CD4-positive, alpha-beta T cell treated with Interleukin-4 for 4 hours (primary cell): ENCODE results near the gene PTPRC.

Experiments
- DNase-seq: peaks from one replicate; pipeline ENCODE4 v3.0.0-alpha.2; 2020

The PTPRC gene

DNA sequence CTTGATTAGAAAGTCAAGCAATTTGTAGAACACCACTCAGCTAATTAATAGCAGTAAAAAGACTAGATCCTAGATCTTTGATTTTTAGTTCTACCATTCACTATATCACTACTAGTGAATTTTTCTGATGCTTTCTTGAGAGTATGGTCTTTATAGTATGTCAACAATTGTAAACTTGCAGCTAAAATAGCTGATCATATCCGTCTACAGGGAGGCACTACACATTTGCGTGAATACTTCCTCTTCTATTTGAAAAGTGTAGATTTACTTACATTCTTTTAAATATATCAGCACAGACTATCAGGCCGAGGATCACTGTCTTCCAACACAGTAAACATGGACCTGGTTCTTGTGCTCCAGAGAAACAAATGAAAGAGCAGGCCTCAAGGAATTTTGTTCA, 18.6 kb upstream of the PTPRC start:
- DNase-seq = no peak

DNA sequence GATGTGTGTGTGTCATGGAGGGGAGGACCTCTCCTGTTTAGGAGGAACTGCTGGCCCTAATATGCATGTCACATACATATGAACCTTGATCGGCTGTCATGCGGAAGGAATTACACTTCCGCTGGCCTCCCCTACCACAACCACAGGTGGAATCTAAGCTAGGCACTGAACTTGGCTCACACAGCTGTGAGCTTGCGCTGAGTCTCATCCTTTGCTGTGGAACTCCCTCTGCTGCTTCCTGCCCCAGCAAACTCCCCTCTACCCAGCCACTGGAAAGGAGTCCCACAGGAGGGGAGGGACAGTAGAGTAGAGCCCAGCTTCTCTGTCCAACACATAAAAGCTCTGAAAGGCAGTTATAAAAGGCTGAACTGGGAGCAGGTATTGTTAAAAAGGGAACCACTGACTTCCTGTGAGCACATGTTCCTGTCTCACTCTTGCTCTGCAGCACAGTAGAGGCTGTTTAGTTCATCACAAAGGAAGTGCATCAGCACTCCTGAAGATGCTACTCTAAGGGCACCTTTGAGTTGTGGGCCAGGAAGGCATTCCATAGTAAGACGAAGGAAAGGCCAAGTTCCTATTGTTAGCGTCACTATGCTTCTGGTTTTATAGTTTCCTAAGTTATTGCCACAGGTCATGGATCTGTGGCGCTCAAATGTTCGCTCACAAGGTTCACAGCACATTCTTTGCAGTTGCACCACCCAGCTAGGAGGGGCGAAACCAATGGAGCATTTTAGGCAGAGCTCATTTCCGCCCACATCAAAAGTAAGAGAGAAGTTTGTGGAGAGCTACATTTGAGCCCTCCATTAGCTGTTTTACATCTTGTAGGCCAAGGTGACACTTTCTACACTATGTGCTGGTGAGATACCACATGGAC, 17.7 kb upstream of the PTPRC start:
- peak; percentile 81 for DNase-seq

DNA sequence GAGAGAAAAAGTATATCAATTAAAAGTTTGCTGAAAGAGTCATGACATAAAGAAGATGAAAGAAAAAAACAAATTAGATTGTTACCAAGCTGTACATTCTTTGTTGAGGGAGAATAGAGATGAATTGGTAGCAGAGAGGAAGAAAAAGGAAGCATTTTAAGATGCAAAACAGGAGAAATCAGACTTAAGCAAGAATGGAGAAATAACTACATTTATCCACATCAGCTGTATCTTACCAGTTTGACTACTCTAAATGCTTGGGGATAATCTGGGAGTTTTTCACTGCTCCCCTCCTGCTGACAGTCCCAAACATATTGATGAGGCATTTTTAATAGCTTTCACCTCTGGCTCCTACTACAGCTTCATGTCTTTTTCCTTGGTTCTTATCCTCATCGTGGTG, 16.8 kb upstream of the PTPRC start:
- DNase-seq = no peak

DNA sequence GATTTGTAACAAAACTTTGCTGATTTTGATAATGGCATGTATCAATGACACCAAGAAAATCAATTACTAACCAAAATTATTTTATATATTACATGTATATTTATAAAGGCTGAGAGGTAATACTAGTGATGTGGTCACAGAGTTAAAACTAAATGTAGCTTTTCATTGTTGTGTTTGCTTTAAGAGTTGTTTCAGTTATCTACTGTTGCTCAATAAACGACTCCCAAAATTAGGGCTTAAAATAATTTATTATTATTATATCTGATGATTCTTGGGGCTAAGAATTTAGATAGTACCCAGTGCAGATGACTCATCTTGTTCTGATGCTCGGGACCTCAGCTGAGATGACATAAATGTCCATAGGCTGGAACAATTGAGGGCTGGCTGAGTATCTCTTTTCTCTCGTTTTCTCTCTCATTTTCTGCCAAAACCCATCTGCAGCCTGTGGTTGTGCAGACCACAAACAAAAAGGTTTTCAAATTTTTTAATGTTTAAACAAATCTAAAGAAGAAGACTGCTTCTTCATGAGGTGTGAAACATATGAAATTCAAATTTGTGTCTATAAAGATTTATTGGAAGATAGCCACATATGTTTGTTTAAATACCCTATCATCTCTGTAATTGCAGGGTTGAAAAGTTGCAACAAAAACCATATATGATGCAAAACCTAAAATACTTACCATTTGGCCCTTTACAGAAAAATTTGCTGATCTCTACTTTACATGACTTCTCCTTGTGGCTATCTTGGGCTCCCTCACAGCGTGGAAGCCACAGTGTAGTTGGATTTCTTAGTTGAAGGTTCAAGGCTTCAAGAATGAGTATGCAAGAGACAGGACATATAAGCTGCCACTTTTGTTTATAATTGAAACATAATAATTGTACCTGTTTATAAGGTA, 14.8 kb upstream of the PTPRC start:
- peak; percentile 64 for DNase-seq

DNA sequence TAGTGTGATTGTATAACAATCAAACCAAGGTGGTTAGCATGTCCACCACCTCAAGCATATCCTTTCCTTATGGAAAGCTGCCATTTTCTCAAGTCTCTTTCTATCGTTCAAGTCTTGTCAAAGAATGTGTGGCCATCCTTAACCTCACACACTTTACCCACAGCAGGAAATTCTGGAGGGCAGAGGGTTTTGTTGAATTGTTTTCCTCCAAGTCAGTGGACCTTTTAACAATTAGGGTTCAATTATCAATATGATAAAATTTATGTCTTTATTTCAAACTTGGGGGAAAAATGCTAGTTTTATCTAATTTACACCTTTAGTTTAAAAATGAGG, 14.2 kb upstream of the PTPRC start:
- no peak for DNase-seq

DNA sequence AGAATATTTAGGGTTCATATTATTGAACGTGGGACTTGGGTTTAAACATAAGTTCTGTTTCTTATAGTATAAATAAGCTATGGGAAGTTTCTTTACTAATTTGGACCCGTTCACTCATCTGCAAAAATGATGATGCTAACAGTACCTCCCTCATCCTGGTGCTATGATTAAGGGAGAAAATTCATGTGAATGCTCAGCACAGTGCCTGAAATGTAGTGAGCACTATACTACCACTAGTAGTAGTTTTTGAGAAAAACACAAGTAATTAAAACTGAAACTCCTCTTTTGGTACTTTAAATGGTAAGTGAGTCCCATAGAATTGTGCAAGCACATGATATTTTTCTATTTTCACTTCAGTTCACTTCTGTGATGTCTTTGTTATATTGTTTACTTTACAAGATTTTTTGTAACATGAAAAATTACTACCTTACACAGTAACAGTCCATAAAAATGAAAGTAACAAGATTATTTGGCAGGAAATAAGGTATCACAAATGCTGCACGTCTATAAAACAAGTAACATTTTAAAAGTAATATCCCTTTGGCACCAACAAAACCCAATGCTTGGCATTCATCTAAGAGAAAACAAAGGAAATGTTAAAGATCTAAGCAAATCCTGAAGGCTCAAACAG, 11.3 kb upstream of the PTPRC start:
- DNase-seq = no peak

DNA sequence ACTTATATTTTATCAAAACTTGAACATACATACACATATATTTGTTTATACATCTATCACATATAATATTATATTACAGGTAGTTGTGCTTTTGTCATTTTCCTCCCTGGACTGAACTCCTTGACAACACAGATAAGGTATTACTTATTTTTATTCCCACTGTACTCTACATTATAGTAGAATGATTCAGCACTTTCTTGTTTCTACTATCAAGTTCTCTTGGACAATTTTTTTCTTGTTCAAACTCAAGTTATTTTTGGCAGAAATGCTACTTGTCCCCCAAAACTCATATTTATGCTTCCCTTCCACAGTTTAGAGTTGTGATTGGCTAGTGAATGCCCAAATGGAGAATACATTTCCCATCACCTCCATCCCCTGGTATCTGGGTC, 10.8 kb upstream of the PTPRC start:
- DNase-seq = no peak

DNA sequence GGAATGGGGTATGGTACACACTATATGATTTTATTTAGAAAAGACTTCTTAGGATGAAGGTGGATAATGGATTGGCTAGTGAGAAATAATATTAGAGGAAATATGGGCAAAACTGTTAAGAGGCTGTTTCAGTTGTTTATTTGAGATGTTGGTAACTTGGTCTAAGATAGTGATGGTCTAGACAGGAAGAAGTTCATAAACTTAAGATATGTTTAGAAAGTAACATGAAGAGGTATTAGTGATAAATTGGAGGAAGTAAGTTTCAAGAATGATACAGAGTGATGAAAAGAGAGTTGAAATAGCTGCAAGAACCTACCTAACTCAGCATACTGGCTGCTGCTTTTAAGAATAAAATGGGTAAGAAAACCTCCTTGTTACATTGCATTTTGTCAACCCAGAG, 9.2 kb upstream of the PTPRC start:
- DNase-seq = no peak

DNA sequence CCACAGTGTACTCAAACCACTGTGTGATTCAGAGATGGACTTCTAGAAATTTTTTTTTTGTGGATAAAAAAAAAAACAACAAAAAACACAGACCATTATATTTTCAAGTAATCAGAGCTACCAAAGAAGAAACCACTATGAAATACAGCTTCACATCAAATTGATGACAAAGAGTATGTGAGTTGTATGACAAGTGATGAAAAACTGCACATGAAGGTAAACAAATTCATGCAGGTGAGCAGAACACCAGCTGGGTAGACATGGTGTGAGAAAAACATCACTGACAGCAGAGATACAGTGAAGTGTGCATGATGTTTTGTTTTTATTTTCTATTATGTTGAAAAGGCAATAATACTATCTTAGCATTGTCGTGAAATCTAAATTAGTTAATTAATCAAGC, 8.0 kb upstream of the PTPRC start:
- no peak for DNase-seq

DNA sequence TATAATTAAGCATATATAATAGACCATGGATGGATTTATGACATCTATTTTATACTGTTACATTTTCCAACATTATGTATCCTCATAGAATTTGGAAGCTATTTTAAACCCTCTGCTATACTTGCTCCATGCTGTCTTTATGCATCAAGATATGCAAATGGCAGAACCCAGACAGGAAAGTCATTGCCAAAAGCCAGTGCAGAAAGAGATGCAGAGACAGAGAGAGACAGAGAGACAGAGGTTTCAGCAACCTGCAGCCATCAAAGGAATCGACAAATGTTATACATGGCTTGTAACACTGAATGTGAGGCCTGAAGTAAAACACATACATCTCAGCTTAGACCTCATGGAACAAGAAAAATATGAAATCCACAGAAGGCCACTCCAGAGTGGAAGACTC, 7.5 kb upstream of the PTPRC start:
- no peak for DNase-seq

DNA sequence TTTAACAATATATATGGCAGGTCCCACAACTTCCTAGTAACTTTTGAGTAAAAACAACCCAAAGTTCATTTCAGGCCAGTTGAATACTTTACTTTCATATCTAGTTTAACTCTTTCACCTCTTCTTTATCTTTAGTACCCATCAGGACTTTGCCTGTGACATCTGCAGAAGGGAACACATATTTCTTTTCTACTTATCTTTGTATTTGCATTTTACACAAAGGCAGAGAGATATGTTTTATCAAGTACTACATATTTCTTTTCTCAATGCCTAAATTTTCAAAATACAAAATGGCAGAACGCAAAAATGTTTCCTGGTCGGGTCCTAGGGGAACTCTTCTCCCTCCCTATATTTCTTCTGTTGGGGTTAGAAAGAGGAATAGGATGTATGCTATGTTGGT, 6.8 kb upstream of the PTPRC start:
- DNase-seq = no peak

DNA sequence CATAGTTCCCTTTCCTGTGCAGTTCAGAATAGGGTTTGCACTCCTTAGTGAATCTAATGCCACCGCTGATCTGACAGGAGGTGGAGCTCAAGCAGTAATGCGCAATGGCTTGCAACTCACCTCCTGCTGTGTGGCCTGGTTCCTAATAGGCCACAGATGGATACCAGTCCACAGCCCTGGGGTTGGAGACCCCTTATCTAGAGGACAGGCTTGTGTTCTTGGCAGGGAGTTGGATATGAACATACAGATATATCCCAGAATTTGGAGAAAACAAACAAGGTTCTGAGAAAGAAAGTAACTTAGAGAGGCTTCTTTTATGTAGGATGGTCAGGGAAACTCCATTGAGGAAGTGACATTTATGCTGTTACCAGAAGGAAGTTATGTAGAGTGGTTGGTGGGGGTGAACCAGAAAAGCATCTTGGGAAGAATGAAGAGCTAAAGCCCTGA, 5.1 kb upstream of the PTPRC start:
- DNase-seq = no peak

DNA sequence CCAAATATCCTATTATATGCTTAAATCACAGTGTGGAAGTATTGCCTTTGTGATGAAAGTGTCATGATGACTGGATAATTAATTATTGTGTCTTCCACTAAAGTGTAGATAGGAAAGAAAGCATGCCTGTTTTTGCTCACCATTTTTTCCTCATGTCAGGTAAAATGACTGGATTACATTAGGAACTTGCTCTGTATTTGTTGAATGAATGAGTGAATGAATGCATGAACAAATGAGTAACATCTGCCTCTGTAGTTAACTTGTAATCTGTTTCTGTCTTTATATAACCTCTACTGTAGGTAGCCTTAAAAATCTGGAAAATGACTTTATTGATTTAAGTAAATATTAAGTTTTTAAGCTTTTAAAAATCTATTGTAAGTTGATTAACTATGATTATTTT, 2.9 kb upstream of the PTPRC start:
- DNase-seq = no peak

DNA sequence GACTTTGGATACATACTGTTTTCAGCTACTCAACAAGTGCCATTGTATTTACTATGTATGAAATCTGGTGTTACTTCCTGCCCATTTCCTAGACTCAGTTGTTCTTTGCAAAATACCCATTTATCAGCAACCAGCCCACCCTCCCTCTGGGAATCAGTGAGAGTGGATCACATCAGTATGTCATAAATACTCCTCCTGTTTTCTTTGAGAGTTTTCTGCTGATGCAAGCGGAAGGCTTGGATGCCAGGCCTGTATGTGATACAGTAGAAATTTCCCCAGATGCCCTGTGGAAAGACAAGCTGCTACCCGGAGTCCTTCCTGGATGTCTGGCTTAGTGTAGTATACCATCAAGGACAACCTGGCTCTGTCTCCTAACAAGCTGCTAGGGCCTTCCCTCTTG, 2.4 kb upstream of the PTPRC start:
- DNase-seq = no peak

DNA sequence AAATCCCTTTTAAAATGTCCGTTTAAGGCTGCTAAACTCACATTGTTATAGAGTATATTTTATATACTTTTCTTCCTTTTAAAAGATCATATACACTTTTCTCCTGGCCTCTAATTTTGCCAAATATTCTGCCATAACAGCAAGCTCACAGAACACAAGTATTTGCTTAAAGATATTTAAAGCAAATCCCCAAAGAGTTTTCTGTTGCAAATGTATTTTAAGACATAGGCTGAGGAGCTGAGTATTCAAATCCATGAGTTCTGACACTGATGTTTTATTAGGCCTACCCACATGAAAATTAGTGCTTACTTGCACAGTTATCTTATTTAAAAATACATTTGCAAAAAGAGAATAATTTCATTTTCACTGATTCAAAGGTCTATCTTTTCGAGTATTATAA, 1.7 kb upstream of the PTPRC start:
- no peak for DNase-seq

DNA sequence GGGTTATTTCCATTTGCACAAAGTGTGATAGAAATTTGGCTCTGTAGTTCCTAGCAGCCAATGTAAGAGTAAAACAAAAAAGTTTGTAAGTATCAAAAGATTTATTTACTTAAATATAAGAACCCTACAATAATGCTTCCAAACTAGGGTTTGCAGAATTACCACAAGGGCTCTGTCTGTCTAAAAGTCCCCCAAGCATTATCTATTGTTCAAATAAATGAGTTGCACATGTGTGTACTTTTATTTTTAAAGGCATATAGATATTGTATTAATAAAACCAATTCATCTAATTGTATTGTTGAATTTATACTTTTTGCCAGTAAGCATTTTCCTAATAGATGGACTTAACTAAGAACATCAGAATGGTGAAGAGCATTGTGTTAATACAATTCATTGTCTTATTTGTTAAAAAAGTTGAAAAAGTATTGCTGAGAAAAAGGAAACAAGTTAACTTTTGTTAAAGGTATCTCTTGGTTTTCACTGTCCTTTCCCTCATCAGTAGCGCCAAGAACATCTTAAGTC, 863 bp upstream of the PTPRC start:
- no peak for DNase-seq

DNA sequence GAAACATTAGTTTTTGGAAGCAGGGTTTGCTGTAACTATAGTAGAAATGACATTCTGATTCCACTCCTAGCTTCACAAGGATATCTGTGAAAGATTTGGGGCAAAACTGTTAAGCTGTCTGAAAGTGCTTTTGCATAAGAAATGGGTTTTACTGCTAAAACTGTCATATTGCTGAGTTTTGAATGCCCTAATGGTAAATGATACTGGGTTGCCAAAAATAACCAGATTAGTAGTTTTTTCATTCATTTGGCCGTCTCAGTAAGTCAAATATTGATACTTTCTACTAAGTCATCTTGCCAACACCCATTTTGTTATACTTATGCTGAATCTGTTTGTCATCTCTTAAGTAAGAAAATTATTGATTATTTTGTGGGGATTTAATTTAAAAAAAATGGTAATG, 399 bp upstream of the PTPRC start:
- no peak for DNase-seq

DNA sequence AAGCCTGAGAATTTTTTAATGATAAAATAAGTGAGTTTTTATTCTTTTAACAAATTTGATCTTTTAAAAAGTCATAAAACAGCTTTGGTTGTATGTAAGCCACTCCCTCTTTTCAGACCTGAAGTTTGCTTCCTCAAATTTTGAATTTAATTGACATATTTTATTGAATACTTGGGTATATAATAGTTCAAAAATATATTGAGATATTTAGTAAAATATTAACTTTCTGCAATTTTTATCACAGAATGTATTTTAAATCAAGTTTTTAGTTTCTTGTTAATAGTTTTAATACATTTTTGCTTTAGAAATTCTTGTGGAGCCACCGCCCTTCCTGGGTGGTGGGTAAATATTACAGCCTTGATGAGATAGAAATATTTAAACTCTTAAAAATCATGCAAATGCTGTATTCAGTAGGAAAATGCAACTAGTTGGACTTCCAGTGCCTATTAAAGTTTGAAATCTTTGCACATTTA, 867 bp downstream of the PTPRC start:
- no peak for DNase-seq

DNA sequence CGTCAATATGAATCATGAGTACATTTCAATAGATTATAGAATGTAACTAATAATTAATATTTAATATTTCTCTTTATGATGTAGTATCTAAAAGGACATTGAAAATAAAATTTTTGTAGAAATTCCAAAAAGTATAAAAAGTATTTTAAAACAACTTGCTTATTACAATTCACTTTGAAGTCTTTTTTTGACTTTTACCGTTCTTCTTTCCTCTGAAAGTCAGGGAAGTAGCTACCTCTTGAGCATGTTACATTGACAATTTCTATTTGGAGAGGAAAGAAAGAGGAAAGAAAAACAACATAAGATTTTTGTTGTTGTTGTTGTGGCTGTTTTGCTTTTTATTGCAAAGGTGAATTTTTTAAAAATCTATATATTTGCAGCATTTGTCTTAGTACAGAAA, 1.3 kb downstream of the PTPRC start:
- no peak for DNase-seq

DNA sequence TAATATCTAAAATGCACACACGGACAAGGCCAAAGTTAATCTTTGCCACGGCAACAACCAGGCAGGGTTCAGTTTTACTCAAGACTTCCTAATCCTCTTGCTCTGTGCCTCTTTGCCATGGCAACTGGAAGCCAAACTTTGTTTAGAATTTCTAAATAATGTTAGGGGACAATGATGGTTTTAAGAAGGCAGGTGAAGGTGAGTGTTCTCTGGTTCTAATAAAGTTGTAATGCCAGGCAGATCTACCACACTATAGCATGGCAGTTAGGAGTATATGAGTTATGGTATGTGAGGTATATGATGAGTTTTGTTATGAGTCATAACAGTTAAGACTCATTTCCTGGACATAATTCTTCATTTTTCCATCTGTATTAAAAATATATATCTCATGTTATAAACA, 2.7 kb downstream of the PTPRC start:
- peak; percentile 89 for DNase-seq

DNA sequence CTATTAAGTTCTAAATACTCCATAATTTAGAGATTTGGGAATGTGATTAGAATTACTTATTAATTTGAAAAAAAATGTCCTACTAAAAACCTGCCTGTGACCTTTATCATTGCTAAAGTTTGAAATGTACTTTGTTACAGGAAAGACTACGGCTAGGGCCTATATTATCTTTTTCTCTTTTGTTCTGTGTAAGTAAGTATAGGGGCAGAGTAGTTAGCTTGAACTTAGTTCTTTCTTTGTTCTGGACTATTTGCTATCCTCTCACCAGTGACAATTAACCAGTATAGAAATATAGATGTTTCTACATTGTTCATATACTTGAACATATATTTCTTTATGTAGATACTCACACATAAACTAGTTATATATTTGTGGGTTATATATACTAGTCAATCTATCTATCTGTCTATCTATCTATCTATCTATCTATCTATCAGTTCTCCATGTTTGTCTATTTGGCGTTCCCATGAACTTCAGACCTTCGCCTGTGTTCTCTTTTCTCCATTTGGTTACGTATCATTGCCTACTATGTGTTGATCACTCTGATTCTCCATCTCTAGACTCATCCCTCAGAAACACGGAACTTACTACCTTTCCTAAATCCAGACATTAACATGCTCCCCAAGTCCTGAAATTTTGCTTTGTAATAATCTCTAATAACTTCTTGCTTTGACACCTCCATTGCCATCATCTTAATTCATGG, 3.3 kb downstream of the PTPRC start:
- DNase-seq = no peak

DNA sequence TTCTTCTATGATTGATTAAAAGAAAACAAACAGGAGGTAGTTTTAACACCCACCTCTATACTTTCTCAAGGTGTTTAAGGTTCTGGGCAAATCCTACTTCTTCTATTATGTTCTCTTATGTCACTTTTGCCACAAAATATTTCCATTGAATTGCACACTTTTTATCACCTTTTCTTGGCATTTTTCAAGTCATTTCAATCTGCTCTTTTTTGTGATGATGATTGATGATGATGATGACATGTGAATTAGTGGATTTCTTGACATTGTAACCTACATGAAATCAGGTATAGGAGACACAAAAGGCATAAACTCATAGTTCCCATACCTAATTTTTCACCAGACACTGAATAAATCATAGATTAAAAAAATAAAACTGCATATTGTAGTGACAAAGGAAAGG, 4.1 kb downstream of the PTPRC start:
- DNase-seq = no peak

DNA sequence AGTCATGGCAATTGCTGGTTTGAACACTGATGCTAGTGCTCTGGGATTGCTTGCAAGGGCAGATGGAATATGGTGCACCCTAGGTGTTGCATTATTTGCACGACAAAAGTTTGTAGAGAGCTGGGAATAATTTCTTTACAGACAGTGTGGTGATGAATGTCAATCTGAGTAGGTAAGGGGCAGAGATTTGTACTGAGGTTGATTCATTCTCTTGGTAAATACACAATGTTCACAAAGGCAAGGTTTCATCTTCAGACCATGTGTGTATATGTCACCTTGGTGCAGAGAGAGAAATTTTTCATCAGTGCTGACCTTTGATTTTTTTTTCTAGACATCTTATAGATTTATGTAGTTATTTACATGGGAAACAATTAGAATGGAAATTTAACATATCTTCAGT, 5.0 kb downstream of the PTPRC start:
- DNase-seq = no peak
